ENCODE measurements around the gene ENAM.

- TF ChIP-seq POLR2AphosphoS5 (IDR thresholded peaks at IDR 0.05; ENCODE audit: insufficient read depth, low read depth, low read length) (no peak), FOS (IDR thresholded peaks at IDR 0.05; ENCODE audit: borderline replicate concordance, insufficient read depth, low read length) (no peak), CTCF (IDR thresholded peaks at IDR 0.05; ENCODE audit: extremely low read depth in 1 of 2, insufficient read depth in 1 of 2, low read depth in 1 of 2, low read length in 2 of 2) (no peak), EZH2 (IDR thresholded peaks at IDR 0.05; ENCODE audit: borderline replicate concordance, low read depth, low read length, severe bottlenecking) (no peak), MAX (IDR thresholded peaks at IDR 0.05; ENCODE audit: insufficient read depth, insufficient read length) (no peak), POLR2A (IDR thresholded peaks at IDR 0.05; ENCODE audit: low read depth, low read length) (no peak), MYC (IDR thresholded peaks at IDR 0.05; ENCODE audit: low read depth, low read length) (no peak)
These were observed 41.9 kb downstream of the ENAM start for GRCh38 chr4:70670332-70671014.

Data from endothelial cell of umbilical vein (primary cell).